Panc1 (cell line): ENCODE measurements around the gene TMEM178A. TPM values are rescaled to one million over a fixed set of nuclear protein-coding genes. Genes with fewer than 3 reads are reported as not detected.

Experiments
- ATAC-seq: fragments of 200-7000 bp; cut with Tn5 transposase; 2 replicates; pipeline ENCODE4 v1.9.1; 2020; ENCODE audit warnings: mild to moderate bottlenecking, moderate library complexity
- BruUV-seq: library from RNA; stranded (reverse); fragments of 400-500 nt; replicated peaks from 2 replicates; lab custom pipeline; 2021; lab: Mats Ljungman, UMichigan
- CTCF ChIA-PET: fragments of 300-600 bp; sonication (Branson Sonifier 250); formaldehyde crosslinking; loops from one replicate; lab custom pipeline; 2022; ENCODE audit warnings: antibody characterized with exemption; lab: Charles Lee
- POLR2A ChIA-PET: fragments of 300-600 bp; sonication (Branson Sonifier 250); formaldehyde crosslinking; loops from one replicate; lab custom pipeline; 2022; ENCODE audit warnings: antibody characterized with exemption; lab: Charles Lee
- DNase-seq: peaks from one replicate; pipeline ENCODE4 v3.0.0-alpha.2; 2010; ENCODE audit warnings: low read depth, low spot score
- H3K27ac ChIP-seq: 2 replicates; pipeline ENCODE4 v1.5.1; 2011; ENCODE audit warnings: mild to moderate bottlenecking, low read length, inconsistent platforms
- H3K27me3 ChIP-seq: fragments of 200-500 bp; sonication (Bioruptor generic); 2 replicates; pipeline ENCODE4 v1.6.0; 2014; ENCODE audit warnings: low read length, inconsistent platforms; ENCODE audit not compliant: control insufficient read depth, insufficient read depth
- H3K36me3 ChIP-seq: fragments of 200-500 bp; sonication (Bioruptor generic); 2 replicates; pipeline ENCODE4 v1.5.1; 2014; ENCODE audit warnings: inconsistent platforms, mild to moderate bottlenecking, low read length, moderate library complexity; ENCODE audit not compliant: control insufficient read depth, insufficient read depth
- H3K4me1 ChIP-seq: 2 replicates; pipeline ENCODE4 v1.5.1; 2011; ENCODE audit warnings: inconsistent platforms, mild to moderate bottlenecking, low read length, moderate library complexity; ENCODE audit not compliant: control insufficient read depth, insufficient read depth
- H3K4me3 ChIP-seq, 2 experiments: 2 replicates each; pipeline ENCODE4 v1.5.1; 2011 to 2012; ENCODE audit warnings: low read depth in 2 of 2, low read length in 2 of 2, mild to moderate bottlenecking in 2 of 2, inconsistent platforms in 1 of 2, moderate library complexity in 1 of 2
- H3K9me3 ChIP-seq: fragments of 200-500 bp; sonication (Bioruptor generic); 2 replicates; pipeline ENCODE4 v1.5.1; 2014; ENCODE audit warnings: low read depth, mild to moderate bottlenecking, inconsistent platforms, low read length, moderate library complexity; ENCODE audit not compliant: control insufficient read depth, insufficient read depth
- CTCF ChIP-seq: fragments of 450-650 bp; IDR thresholded peaks from 2 replicates; pipeline ENCODE4 v1.5.1; 2017; ENCODE audit warnings: mild to moderate bottlenecking
- POLR2AphosphoS5 ChIP-seq: IDR thresholded peaks from 2 replicates; pipeline ENCODE4 v1.6.1; 2012; ENCODE audit warnings: mild to moderate bottlenecking, low read depth, low read length, moderate library complexity
- REST ChIP-seq, 2 experiments: IDR thresholded peaks; 2 replicates each; pipeline ENCODE4 v1.6.1; 2011 to 2012; ENCODE audit warnings: low read depth in 2 of 2, control low read depth in 1 of 2, low read length in 1 of 2, mild to moderate bottlenecking in 1 of 2, moderate library complexity in 1 of 2; ENCODE audit not compliant: insufficient read depth in 1 of 2
- SIN3A ChIP-seq: IDR thresholded peaks from 2 replicates; pipeline ENCODE4 v1.6.1; 2012; ENCODE audit warnings: low read depth, mild to moderate bottlenecking, low read length, moderate library complexity, borderline replicate concordance; ENCODE audit not compliant: insufficient read depth
- TCF7L2 ChIP-seq: IDR thresholded peaks from 2 replicates; pipeline ENCODE4 v1.6.1; 2011; ENCODE audit warnings: mild to moderate bottlenecking, low read depth, low read length, inconsistent platforms
- in situ Hi-C: cut with HindIII; loops from 2 replicates; pipeline ENCODE4 v1.10.0; 2016; ENCODE audit warnings: low sequenced_read_pairs, low pct_unique_long_range_greater_than_20kb
- intact Hi-C: fragments of 100-400 bp; cut with micrococcal nuclease; formaldehyde crosslinking; loops from one replicate; pipeline ENCODE4 v1.10.0; 2022; ENCODE audit not compliant: unreplicated experiment
- total RNA-seq: library from RNA; stranded (reverse); gene quantifications from one replicate; pipeline ENCODE4 v1.2.1, GENCODE V29; 2021; ENCODE audit not compliant: unreplicated experiment

The TMEM178A gene
- total RNA-seq, 1 experiment from 2014 or later = not detected

DNA sequence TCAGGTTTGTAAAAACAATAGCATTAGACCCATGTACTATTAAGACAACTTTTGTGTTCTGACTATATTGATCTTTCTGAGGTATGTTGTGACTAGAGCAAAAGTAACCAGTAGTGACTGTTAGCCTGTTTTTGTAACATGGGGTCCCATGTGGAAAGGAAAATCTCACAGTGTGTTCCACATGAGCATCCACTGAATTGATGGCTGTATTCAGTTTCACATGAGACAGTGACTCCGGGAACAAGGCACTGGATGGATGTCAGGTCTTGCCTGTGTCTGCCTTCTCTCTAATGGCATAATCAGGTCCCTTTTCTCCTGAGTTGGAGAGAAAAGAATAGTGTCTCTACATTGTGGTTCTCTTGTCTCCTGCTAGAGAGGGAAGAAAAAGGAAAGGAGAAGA lies 27.5 kb downstream of the TMEM178A start:
- no TSS peak for BruUV-seq

DNA sequence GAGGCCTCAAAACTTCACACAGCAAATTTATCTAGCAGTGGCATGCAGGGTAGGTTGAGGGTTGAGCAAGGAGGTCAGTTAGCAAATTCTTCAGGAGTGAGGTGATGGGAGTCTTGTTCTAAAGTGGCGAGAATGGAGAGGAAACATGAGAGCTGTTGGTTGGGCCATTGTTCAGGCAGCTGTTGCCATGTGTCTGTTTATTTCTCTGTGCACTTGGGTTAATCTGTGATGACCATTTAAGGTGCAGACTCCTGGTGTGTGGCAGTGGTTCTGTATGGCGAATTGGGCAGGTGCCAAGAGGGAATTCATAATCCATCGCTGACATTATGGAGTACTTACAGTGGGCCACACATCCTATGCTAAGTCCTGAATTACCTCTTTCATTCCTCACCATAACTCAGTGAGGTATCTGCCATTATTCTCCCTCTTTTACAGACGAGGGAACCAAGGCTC lies 30.4 kb downstream of the TMEM178A start:
- no TSS peak for BruUV-seq
- in situ Hi-C loops = no loop called here
- peaks cover 8% of the 10 kb centered on the region for H3K9me3 ChIP-seq
- no peaks in the 10 kb centered on the region for H3K36me3 ChIP-seq
- POLR2A ChIA-PET = no interaction called here
- ATAC-seq (no peak), DNase-seq (no peak)
- no peak overlapping the region for H3K4me3 ChIP-seq
- no peaks in the 10 kb centered on the region for H3K4me1 ChIP-seq
- H3K27me3 ChIP-seq = no peaks in the 10 kb centered on the region
- CTCF ChIA-PET = interaction anchor here (1.2 kb wide), 1 partner anchor 103 kb away, joined by 3 read pairs; no protein-coding TSS in a partner anchor
- no peak overlapping the region for H3K27ac ChIP-seq
- intact Hi-C loops = loop anchor here (5.0 to 10.0 kb wide), 2 partner anchors 184 to 321 kb away; no protein-coding TSS in a partner anchor
- TF ChIP-seq TCF7L2 = no peak
- TF ChIP-seq POLR2AphosphoS5 = no peak
- TF ChIP-seq SIN3A = no peak
- TF ChIP-seq REST (IDR thresholded peaks at IDR 0.05; ENCODE audit: insufficient read depth in 1 of 2, low read depth in 2 of 2, low read length in 1 of 2) = no peak
- TF ChIP-seq CTCF = no peak

More for the DNA sequence above, 27.5 kb downstream of the TMEM178A start:
- Histone ChIP-seq H3K27ac (no peak overlapping the region), H3K36me3 (no peaks in the 10 kb centered on the region), H3K9me3 (no peaks in the 10 kb centered on the region), H3K4me3 (no peak overlapping the region), H3K4me1 (no peaks in the 10 kb centered on the region), H3K27me3 (no peaks in the 10 kb centered on the region; the same call in 1 of the 2 replicates)
- in situ Hi-C loops = no loop called here
- CTCF ChIA-PET = no interaction called here
- POLR2A ChIA-PET = no interaction called here
- ATAC-seq (no peak), DNase-seq (no peak)
- intact Hi-C loops = loop anchor here (10.0 kb wide), 1 partner anchor 318 kb away; no protein-coding TSS in a partner anchor
- no peak for TF ChIP-seq CTCF
- no peak for TF ChIP-seq TCF7L2
- no peak for TF ChIP-seq REST (IDR thresholded peaks at IDR 0.05; ENCODE audit: insufficient read depth in 1 of 2, low read depth in 2 of 2, low read length in 1 of 2)
- no peak for TF ChIP-seq POLR2AphosphoS5
- TF ChIP-seq SIN3A = no peak
